Spleen (tissue), 7 donors: ENCODE results near the gene CXCR6.

Experiments
- POLR2A ChIP-seq, 3 donors: fragments of 450-650 bp; IDR thresholded peaks; one replicate each; pipeline ENCODE4 v1.5.1; 2017; ENCODE audit warnings: antibody characterized with exemption in 3 of 3, mild to moderate bottlenecking in 1 of 3
- POLR2AphosphoS5 ChIP-seq, 3 donors: sonication (generic); formaldehyde crosslinking; IDR thresholded peaks; one replicate each; pipeline ENCODE4 v1.5.1; 2017; ENCODE audit warnings: antibody characterized with exemption in 3 of 3
- TF ChIP-seq, protein P1 (sequence below), 11 experiments: fragments of 200-600 bp in 7 of 11; fragments of 450-650 bp in 4 of 11; sonication (generic) in 4 of 11; IDR thresholded peaks in 8 of 11; conservative IDR thresholded peaks in 3 of 11; 1 replicate in 7 of 11; 2 replicates in 4 of 11; pipeline versions ENCODE4 v1.4.0 to v1.8.0; 2016 to 2021; ENCODE audit warnings: antibody characterized with exemption in 11 of 11, inconsistent platforms in 4 of 11, mild to moderate bottlenecking in 1 of 11
- donor health status: DM: no; HTN: no; CAD: no; lungs with moderate emphysema.
- donor health status: DM: no; HTN: no; CAD: no.
- donor health status: DM: no; HTN: no; CAD: no.

DNA sequence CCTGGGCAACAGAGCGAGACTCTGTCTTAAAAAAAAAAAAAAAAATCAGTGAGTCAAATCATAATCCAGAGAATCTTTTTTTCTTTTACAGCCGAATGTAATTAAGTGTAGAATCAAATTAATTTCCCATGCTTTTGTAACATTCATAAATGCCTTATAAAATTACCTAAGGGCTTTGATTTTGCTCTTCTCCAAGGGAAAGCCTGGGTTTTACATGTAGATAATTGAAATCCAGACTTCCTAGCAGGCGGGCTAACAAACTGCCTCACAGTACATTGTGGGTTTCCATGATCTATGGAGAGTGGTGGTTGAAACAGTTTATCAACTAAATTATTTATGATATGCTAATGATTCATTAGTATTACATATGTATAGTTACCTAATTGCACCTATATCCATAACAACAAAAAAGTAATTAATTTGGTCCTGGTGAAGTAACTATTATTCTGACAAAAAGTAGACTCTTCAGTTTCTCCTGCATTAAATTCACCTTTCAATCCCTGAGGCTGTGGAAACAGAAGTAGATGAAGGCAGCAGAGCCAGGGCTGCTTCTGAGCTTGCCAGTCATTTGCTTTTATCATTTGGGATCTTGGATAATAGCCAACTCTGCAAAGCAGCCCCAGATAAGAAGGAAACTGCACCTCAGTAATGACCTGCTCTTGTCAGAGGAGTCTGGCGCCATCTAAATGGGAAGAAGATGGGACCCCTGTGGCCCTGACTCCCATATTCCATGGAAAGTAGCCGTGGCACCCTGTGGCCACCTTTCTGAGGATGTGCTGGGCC is 47.4 kb upstream of the CXCR6 start:
- TF ChIP-seq, protein P1, sequence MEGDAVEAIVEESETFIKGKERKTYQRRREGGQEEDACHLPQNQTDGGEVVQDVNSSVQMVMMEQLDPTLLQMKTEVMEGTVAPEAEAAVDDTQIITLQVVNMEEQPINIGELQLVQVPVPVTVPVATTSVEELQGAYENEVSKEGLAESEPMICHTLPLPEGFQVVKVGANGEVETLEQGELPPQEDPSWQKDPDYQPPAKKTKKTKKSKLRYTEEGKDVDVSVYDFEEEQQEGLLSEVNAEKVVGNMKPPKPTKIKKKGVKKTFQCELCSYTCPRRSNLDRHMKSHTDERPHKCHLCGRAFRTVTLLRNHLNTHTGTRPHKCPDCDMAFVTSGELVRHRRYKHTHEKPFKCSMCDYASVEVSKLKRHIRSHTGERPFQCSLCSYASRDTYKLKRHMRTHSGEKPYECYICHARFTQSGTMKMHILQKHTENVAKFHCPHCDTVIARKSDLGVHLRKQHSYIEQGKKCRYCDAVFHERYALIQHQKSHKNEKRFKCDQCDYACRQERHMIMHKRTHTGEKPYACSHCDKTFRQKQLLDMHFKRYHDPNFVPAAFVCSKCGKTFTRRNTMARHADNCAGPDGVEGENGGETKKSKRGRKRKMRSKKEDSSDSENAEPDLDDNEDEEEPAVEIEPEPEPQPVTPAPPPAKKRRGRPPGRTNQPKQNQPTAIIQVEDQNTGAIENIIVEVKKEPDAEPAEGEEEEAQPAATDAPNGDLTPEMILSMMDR (IDR thresholded peaks at IDR 0.05 in 8 of 11, conservative IDR thresholded peaks at IDR 0.05 in 3 of 11) = no peak
- TF ChIP-seq POLR2AphosphoS5 (IDR thresholded peaks at IDR 0.05) (no peak), POLR2A (IDR thresholded peaks at IDR 0.05) (no peak)
